A549 (cell line): ENCODE results near the gene HSPG2. TPM values are rescaled to one million over a fixed set of nuclear protein-coding genes. Genes with fewer than 3 reads are reported as not detected.

Experiments used
- ATAC-seq, 2 experiments: fragments of 200-7000 bp in 1 of 2; fragments of >200 bp in 1 of 2; cut with Nextera tagmentation in 1 of 2; cut with Tn5 transposase in 1 of 2; 3 replicates each; pipeline versions ENCODE4 v1.8.0 to v1.9.1; 2018 to 2020; ENCODE audit warnings: mild to moderate bottlenecking in 1 of 2, moderate library complexity in 1 of 2
- CTCF ChIA-PET: fragments of 300-600 bp; sonication (Branson Sonifier 250); formaldehyde crosslinking; extraction: SDS; loops from one replicate; lab custom pipeline; 2021; ENCODE audit warnings: antibody characterized with exemption, inconsistent platforms; lab: Yijun Ruan, JAX
- POLR2A ChIA-PET: fragments of 350-600 bp; formaldehyde crosslinking; extraction: SDS; loops from one replicate; lab custom pipeline; 2021; ENCODE audit warnings: antibody characterized with exemption, inconsistent platforms; lab: Yijun Ruan, JAX
- DNase-seq, 2 experiments: peaks; one replicate each; pipeline versions ENCODE4 v3.0.0 to v3.0.0-alpha.2; 2011 to 2016; ENCODE audit warnings: low read depth in 1 of 2, low spot score in 1 of 2
- FAIRE-seq: peaks from 2 replicates; lab custom pipeline; 2011; peaks lifted over from hg19 to GRCh38; lab: Jason Lieb, UNC
- H3K27ac ChIP-seq, 2 experiments: fragments of >200 bp; sonication (Bioruptor Twin); formaldehyde crosslinking; 3 replicates each; pipeline ENCODE4 v1.5.1; 2016 to 2017
- H3K4me1 ChIP-seq: fragments of >200 bp; sonication (Bioruptor Twin); formaldehyde crosslinking; 3 replicates; pipeline ENCODE4 v1.6.1; 2016
- H3K4me2 ChIP-seq: fragments of >200 bp; sonication (Bioruptor Twin); formaldehyde crosslinking; 3 replicates; pipeline ENCODE4 v1.6.1; 2016
- H3K4me3 ChIP-seq: fragments of >200 bp; sonication (Bioruptor Twin); formaldehyde crosslinking; 3 replicates; pipeline ENCODE4 v1.5.1; 2016
- H3K9me3 ChIP-seq: fragments of >200 bp; sonication (Bioruptor Twin); formaldehyde crosslinking; 3 replicates; pipeline ENCODE4 v1.6.1; 2016
- BCL3 ChIP-seq: fragments of >200 bp; sonication (Bioruptor Twin); formaldehyde crosslinking; IDR thresholded peaks from 3 replicates; pipeline ENCODE4 v1.6.1; 2016
- BHLHE40 ChIP-seq: IDR thresholded peaks from 2 replicates; pipeline ENCODE4 v1.6.1; 2012; ENCODE audit warnings: low read depth, low read length, inconsistent platforms
- CBX2 ChIP-seq: fragments of 200-600 bp; sonication (generic); IDR thresholded peaks from 2 replicates; pipeline ENCODE4 v1.6.1; 2016; ENCODE audit warnings: low read depth, mild to moderate bottlenecking, borderline replicate concordance
- CEBPB ChIP-seq, 2 experiments: fragments of >200 bp in 1 of 2; sonication (Bioruptor Twin) in 1 of 2; formaldehyde crosslinking in 1 of 2; IDR thresholded peaks; 2 replicates each; pipeline ENCODE4 v1.6.1; 2012 to 2016
- EHF ChIP-seq: fragments of 250-450 bp; sonication (Bioruptor Pico); IDR thresholded peaks from 2 replicates; pipeline ENCODE4 v1.5.0; 2020; ENCODE audit warnings: mild to moderate bottlenecking
- EP300 ChIP-seq, 2 experiments: fragments of >200 bp; sonication (Bioruptor Twin); formaldehyde crosslinking; IDR thresholded peaks; 2 replicates in 1 of 2; 3 replicates in 1 of 2; pipeline ENCODE4 v1.6.1; 2016 to 2017
- FOSL2 ChIP-seq, 2 experiments: fragments of 450-650 bp in 1 of 2; fragments of >200 bp in 1 of 2; sonication (Bioruptor Twin) in 1 of 2; formaldehyde crosslinking; IDR thresholded peaks; 2 replicates each; pipeline versions ENCODE4 v1.5.0 to v1.6.1; 2016 to 2020; ENCODE audit warnings: mild to moderate bottlenecking in 1 of 2, moderate library complexity in 1 of 2
- GATA3 ChIP-seq: IDR thresholded peaks from 2 replicates; pipeline ENCODE4 v1.6.1; 2012; ENCODE audit warnings: borderline replicate concordance
- HDAC2 ChIP-seq: fragments of 200-600 bp; sonication (generic); IDR thresholded peaks from 2 replicates; pipeline ENCODE4 v1.6.1; 2016
- HOXB5 ChIP-seq: fragments of 250-450 bp; sonication (Bioruptor Pico); IDR thresholded peaks from 2 replicates; pipeline ENCODE4 v1.5.0; 2020; ENCODE audit warnings: mild to moderate bottlenecking, moderate library complexity
- JUN ChIP-seq, 2 experiments: fragments of >200 bp; sonication (Bioruptor Twin); formaldehyde crosslinking; IDR thresholded peaks; 2 replicates in 1 of 2; 3 replicates in 1 of 2; pipeline ENCODE4 v1.6.1; 2016 to 2017
- KDM1A ChIP-seq: fragments of 200-600 bp; sonication (generic); IDR thresholded peaks from 2 replicates; pipeline ENCODE4 v1.6.1; 2016; ENCODE audit warnings: low read depth, mild to moderate bottlenecking
- RAD21 ChIP-seq, 2 experiments: fragments of >200 bp in 1 of 2; sonication (Bioruptor Twin) in 1 of 2; formaldehyde crosslinking in 1 of 2; IDR thresholded peaks in 1 of 2; conservative IDR thresholded peaks in 1 of 2; 2 replicates in 1 of 2; 3 replicates in 1 of 2; pipeline ENCODE4 v1.6.1; 2012 to 2018; ENCODE audit warnings: inconsistent platforms in 1 of 2
- RARB ChIP-seq: fragments of 250-450 bp; sonication (Bioruptor Pico); IDR thresholded peaks from 2 replicates; pipeline ENCODE4 v1.8.0; 2021; ENCODE audit warnings: mild to moderate bottlenecking, moderate library complexity
- SMC3 ChIP-seq: fragments of >200 bp; sonication (Bioruptor Twin); formaldehyde crosslinking; IDR thresholded peaks from 3 replicates; pipeline ENCODE4 v1.6.1; 2018; ENCODE audit warnings: inconsistent platforms
- TP53 ChIP-seq: fragments of 250-450 bp; sonication (Bioruptor Pico); IDR thresholded peaks from 2 replicates; pipeline ENCODE4 v1.5.0; 2021; ENCODE audit warnings: mild to moderate bottlenecking, moderate library complexity
- USF2 ChIP-seq: fragments of 450-650 bp; IDR thresholded peaks from 2 replicates; pipeline ENCODE4 v1.6.1; 2014; ENCODE audit warnings: antibody characterized with exemption
- ZSCAN20 ChIP-seq: fragments of 250-450 bp; sonication (Bioruptor Pico); IDR thresholded peaks from 2 replicates; pipeline ENCODE4 v1.8.0; 2022; ENCODE audit warnings: mild to moderate bottlenecking, moderate library complexity
- WGBS: methylation state at CpG from one replicate; pipeline ENCODE4 v1.1.6; 2017; ENCODE audit errors: missing lambda C conversion rate; 5-methylcytosine and 5-hydroxymethylcytosine counted together
- polyA plus RNA-seq, 4 experiments: library from polyadenylated mRNA; depleted of rRNA in 3 of 4; stranded (reverse); fragments of >200 nt; fragmentation: RNase III in 1 of 4; extraction: RNeasy Plus Mini Kit Qiagen cat#74134 plus additional on column Dnase treatment in 1 of 4; gene quantifications; 2 replicates in 3 of 4; 3 replicates in 1 of 4; pipeline ENCODE4 v1.2.3, GENCODE V29; 2011 to 2017
- TF ChIP-seq, protein P1 (sequence below): fragments of 250-450 bp; sonication (Bioruptor Pico); IDR thresholded peaks from 2 replicates; pipeline ENCODE4 v1.5.0; 2020; ENCODE audit warnings: low read depth, mild to moderate bottlenecking, moderate library complexity
- TF ChIP-seq, protein P2 (sequence below): IDR thresholded peaks from 2 replicates; pipeline ENCODE4 v1.6.1; 2012; ENCODE audit warnings: low read depth, borderline replicate concordance
- TF ChIP-seq, protein P3 (sequence below): IDR thresholded peaks from 2 replicates; pipeline ENCODE4 v1.6.1; 2012

HSPG2 gene
- polyA plus RNA-seq, 2 of the 4 experiments (the other 2 are of a cell fraction): 7.0 to 42.7 TPM

DNA sequence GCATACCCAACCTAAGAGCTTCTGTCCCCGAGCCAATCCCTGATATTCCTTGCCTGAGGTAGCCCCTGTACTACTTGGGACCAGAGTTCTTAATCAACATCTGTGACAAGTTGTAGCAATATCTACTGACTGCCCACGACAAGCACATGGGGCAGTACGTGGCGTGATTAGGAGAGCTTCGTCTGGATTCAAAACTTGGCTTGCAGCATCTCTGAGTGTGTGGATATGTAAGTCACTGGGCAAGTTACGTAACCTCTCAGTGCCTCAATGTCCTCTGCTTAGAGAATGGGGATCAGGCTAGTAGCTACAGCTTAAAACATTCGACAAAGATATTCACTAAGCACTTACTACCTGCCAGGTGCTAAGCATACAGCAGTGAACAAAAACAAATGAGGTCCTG is 5.0 kb downstream of the HSPG2 start:
- H3K9me3 ChIP-seq: no peaks in the 10 kb centered on the region
- peak overlapping the region; percentile 20; the same call in 2 of the 3 replicates for H3K4me3 ChIP-seq
- ChIA-PET POLR2A (interaction anchor here (1.0 to 1.1 kb wide), 2 partner anchors 12 to 18 kb away, joined by 3 to 4 read pairs; no protein-coding TSS in a partner anchor), CTCF (interaction anchor here (0.9 to 1.2 kb wide), 2 partner anchors 8 to 107 kb away, joined by 3 read pairs; no protein-coding TSS in a partner anchor)
- WGBS: 60% methylated on average over 7 of the region's 7 CpGs
- ATAC-seq (no peak), DNase-seq (no peak)
- H3K4me1 ChIP-seq: peaks cover 88% of the 10 kb centered on the region
- H3K27ac ChIP-seq: peak overlapping the region; percentile 98 to 100
- TF ChIP-seq CEBPB (IDR thresholded peaks at IDR 0.05) (peak; percentile 51 to 59; a peak in 3 of 4 replicates), HDAC2 (no peak), ZSCAN20 (CRISPR knock-in tag) (no peak), USF2 (no peak), RAD21 (conservative IDR thresholded peaks at IDR 0.05 in 1 of 2, IDR thresholded peaks at IDR 0.05 in 1 of 2) (no peak)
- TF ChIP-seq, protein P1, sequence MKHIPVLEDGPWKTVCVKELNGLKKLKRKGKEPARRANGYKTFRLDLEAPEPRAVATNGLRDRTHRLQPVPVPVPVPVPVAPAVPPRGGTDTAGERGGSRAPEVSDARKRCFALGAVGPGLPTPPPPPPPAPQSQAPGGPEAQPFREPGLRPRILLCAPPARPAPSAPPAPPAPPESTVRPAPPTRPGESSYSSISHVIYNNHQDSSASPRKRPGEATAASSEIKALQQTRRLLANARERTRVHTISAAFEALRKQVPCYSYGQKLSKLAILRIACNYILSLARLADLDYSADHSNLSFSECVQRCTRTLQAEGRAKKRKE (CRISPR knock-in tag): no peak
- TF ChIP-seq, all 56 proteins: peak for 1
- FAIRE-seq: no peak
- peak overlapping the region; percentile 92 for H3K4me2 ChIP-seq

DNA sequence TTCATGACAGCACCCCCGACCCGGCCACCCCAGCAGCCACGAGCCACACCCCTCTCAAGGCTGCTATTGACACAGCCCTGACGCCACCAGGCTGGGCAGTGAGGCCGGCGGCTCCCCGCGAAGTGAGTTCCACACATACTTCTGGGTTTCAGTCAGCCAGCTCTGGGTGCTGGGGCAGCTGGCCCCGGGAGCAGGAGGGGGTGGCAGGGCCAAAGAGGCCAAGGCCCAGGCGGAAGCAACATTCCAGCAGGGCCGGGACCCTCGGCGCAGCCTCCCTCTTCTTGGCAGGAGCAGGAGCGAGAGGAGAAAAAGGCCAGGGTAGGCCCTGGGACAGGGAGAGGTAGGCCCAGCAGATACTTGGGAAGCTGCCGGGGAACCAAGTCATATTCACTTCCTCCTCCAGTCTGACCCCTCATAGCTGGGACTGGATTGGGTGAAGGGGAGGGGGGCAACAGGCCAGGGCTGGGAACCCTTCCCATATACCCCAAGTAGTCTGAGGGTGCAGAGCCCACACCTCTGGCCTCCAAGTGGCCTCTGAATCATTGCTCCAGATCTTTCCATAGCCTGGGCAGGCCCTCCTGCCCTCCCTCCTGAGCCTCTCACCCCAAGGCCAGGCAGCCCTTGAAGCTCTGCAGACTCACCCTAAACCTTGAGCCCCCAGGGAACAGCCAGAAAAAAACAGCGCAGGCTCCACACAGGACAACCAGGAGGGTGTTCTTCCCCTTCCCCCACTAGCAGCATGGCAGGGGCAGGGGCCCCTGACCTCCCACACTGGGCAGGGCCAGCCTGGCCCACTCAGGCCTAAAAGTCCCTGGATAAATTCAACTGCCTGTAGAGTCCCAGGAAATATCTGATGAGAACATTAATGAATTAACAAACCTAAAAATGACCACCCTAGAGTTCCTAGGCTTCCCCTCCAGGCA is 5.7 kb downstream of the HSPG2 start:
- ChIA-PET CTCF (interaction anchor here (0.7 to 1.2 kb wide), 5 partner anchors 9 to 108 kb away, joined by 3 to 6 read pairs (median 3); no protein-coding TSS in a partner anchor), POLR2A (interaction anchor here (1.0 to 1.1 kb wide), 2 partner anchors 11 to 18 kb away, joined by 3 to 4 read pairs; no protein-coding TSS in a partner anchor)
- peak overlapping the region; percentile 20; the same call in 2 of the 3 replicates for H3K4me3 ChIP-seq
- WGBS: 0% methylated on average over 7 of the region's 16 CpGs
- ATAC-seq: peak; percentile 68 to 77
- no peaks in the 10 kb centered on the region for H3K9me3 ChIP-seq
- peak overlapping the region; percentile 92 for H3K4me2 ChIP-seq
- DNase-seq: peak; percentile 46 to 87
- peak overlapping the region; percentile 98 to 100 for H3K27ac ChIP-seq
- H3K4me1 ChIP-seq: peaks cover 95% of the 10 kb centered on the region
- FAIRE-seq: no peak
- TF ChIP-seq SMC3 (0 out of 3 replicates have a peak, but pooled peaks have one; percentile 15), GATA3 (peak; percentile 72; the same call in 1 of the 2 replicates), HOXB5 (peak; percentile 33; the same call in 1 of the 2 replicates), EP300 (IDR thresholded peaks at IDR 0.05) (peak; percentile 46 to 76; a peak in 2 of 5 replicates), BHLHE40 (no peak), TP53 (no peak), RARB (CRISPR knock-in tag) (no peak), FOSL2 (IDR thresholded peaks at IDR 0.05) (no peak), FOSL2 (CRISPR knock-in tag; IDR thresholded peaks at IDR 0.05) (peak; percentile 61), KDM1A (no peak), EHF (0 out of 2 replicates have a peak, but pooled peaks have one; percentile 22), CBX2 (no peak), BCL3 (no peak), JUN (IDR thresholded peaks at IDR 0.05) (peak in 1 of 2 experiments; percentile 80; a peak in 3 of 5 replicates)
- TF ChIP-seq, protein P2, sequence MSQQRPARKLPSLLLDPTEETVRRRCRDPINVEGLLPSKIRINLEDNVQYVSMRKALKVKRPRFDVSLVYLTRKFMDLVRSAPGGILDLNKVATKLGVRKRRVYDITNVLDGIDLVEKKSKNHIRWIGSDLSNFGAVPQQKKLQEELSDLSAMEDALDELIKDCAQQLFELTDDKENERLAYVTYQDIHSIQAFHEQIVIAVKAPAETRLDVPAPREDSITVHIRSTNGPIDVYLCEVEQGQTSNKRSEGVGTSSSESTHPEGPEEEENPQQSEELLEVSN: peak; percentile 36; the same call in 1 of the 2 replicates
- TF ChIP-seq, protein P3, sequence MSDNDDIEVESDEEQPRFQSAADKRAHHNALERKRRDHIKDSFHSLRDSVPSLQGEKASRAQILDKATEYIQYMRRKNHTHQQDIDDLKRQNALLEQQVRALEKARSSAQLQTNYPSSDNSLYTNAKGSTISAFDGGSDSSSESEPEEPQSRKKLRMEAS: peak; percentile 74
- TF ChIP-seq, all 56 proteins: peak for 9
